Uterus (tissue), 4 donors: Measurements from ENCODE around the gene EIF4B. TPM values are rescaled to one million over a fixed set of nuclear protein-coding genes. Genes with fewer than 3 reads are reported as not detected.
A peak's percentile ranks its signal among the peaks of the same experiment; 100 is the strongest.

ENCODE experiments used
- DNase-seq, 2 donors: peaks; one replicate each; pipeline ENCODE4 v3.0.0-alpha.2; 2019 to 2020
- H3K27ac ChIP-seq, 2 donors: fragments of 200-600 bp; sonication (generic); 1 replicate in 1 of 2; 2 replicates in 1 of 2; pipeline ENCODE4 v1.5.1; 2016 to 2018
- H3K27me3 ChIP-seq, 2 donors: fragments of 200-600 bp; sonication (generic); one replicate each; pipeline ENCODE4 v1.5.1; 2018 to 2019; ENCODE audit warnings: control low read depth in 1 of 2
- H3K36me3 ChIP-seq, 2 donors: fragments of 200-600 bp; sonication (generic); one replicate each; pipeline ENCODE4 v1.5.1; 2019; ENCODE audit warnings: control low read depth in 1 of 2
- H3K4me1 ChIP-seq, 2 donors: fragments of 200-600 bp; sonication (generic); one replicate each; pipeline ENCODE4 v1.5.1; 2018 to 2019; ENCODE audit warnings: control low read depth in 1 of 2
- H3K4me3 ChIP-seq, 2 donors: fragments of 200-600 bp; sonication (generic); 1 replicate in 1 of 2; 2 replicates in 1 of 2; pipeline ENCODE4 v1.5.1; 2018 to 2019; ENCODE audit warnings: mild to moderate bottlenecking in 1 of 2
- H3K9me3 ChIP-seq, 2 donors: fragments of 200-600 bp; sonication (generic); one replicate each; pipeline ENCODE4 v1.5.1; 2019; ENCODE audit warnings: control low read depth in 1 of 2
- POLR2A ChIP-seq, 2 donors: fragments of 450-650 bp; IDR thresholded peaks; one replicate each; pipeline ENCODE4 v1.6.1; 2016; ENCODE audit warnings: antibody characterized with exemption in 2 of 2, mild to moderate bottlenecking in 1 of 2, moderate library complexity in 1 of 2
- intact Hi-C: fragments of 100-400 bp; cut with DNase I; formaldehyde crosslinking; loops from one replicate; pipeline ENCODE4 v1.15.1; 2023; ENCODE audit warnings: low total_unique reads
- total RNA-seq, 4 donors: library from RNA; depleted of rRNA in 3 of 4; stranded (reverse); fragments of >200 nt in 3 of 4; gene quantifications; one replicate each; pipeline versions ENCODE4 v1.1.0 to v1.2.4, GENCODE V29; 2014 to 2023
- TF ChIP-seq, protein P1 (sequence below), 4 experiments: fragments of 200-600 bp in 2 of 4; fragments of 450-650 bp in 2 of 4; sonication (generic) in 2 of 4; IDR thresholded peaks; one replicate each; pipeline ENCODE4 v1.5.1; 2016 to 2019; ENCODE audit warnings: antibody characterized with exemption in 4 of 4, mild to moderate bottlenecking in 2 of 4, moderate library complexity in 1 of 4
- donor health status: DM: yes; HTN: yes; CAD: no.

EIF4B gene
- total RNA-seq, 4 donors from 2014 or later = 388 to 1,076 (median 585) TPM

DNA sequence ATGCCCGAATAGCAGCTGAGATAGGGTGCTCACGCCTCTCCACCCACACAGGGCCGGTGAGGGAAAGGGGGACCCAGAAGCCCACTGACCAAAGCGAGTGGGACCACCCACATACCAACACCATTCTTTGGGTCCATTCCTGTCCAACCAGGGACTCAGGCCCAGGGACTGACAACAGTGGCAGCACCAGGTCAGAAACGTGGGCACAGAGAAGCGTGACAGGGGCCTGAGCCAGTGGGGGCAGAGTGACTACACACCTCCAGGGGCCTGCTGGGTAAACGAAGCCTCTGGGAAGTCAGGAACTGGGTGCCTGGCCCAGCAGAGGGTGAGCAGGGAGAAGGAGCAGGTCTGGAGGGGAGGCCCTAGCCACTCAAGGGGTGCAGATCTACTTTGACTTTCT is 59.2 kb downstream of the EIF4B start:
- Histone ChIP-seq H3K9me3 (no peaks in the 10 kb centered on the region), H3K4me3 (no peak overlapping the region), H3K36me3 (no peaks in the 10 kb centered on the region), H3K27me3 (no peaks in the 10 kb centered on the region), H3K4me1 (peaks cover 0 to 21% of the 10 kb centered on the region in 2 donors), H3K27ac (peak overlapping the region; percentile 82 to 86)
- no peak for TF ChIP-seq POLR2A (IDR thresholded peaks at IDR 0.05)
- TF ChIP-seq, protein P1, sequence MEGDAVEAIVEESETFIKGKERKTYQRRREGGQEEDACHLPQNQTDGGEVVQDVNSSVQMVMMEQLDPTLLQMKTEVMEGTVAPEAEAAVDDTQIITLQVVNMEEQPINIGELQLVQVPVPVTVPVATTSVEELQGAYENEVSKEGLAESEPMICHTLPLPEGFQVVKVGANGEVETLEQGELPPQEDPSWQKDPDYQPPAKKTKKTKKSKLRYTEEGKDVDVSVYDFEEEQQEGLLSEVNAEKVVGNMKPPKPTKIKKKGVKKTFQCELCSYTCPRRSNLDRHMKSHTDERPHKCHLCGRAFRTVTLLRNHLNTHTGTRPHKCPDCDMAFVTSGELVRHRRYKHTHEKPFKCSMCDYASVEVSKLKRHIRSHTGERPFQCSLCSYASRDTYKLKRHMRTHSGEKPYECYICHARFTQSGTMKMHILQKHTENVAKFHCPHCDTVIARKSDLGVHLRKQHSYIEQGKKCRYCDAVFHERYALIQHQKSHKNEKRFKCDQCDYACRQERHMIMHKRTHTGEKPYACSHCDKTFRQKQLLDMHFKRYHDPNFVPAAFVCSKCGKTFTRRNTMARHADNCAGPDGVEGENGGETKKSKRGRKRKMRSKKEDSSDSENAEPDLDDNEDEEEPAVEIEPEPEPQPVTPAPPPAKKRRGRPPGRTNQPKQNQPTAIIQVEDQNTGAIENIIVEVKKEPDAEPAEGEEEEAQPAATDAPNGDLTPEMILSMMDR (IDR thresholded peaks at IDR 0.05) = no peak
- intact Hi-C loops = loop anchor here (10.0 kb wide), 1 partner anchor 129 kb away; no protein-coding TSS in a partner anchor
- peak; percentile 28 to 36 for DNase-seq

DNA sequence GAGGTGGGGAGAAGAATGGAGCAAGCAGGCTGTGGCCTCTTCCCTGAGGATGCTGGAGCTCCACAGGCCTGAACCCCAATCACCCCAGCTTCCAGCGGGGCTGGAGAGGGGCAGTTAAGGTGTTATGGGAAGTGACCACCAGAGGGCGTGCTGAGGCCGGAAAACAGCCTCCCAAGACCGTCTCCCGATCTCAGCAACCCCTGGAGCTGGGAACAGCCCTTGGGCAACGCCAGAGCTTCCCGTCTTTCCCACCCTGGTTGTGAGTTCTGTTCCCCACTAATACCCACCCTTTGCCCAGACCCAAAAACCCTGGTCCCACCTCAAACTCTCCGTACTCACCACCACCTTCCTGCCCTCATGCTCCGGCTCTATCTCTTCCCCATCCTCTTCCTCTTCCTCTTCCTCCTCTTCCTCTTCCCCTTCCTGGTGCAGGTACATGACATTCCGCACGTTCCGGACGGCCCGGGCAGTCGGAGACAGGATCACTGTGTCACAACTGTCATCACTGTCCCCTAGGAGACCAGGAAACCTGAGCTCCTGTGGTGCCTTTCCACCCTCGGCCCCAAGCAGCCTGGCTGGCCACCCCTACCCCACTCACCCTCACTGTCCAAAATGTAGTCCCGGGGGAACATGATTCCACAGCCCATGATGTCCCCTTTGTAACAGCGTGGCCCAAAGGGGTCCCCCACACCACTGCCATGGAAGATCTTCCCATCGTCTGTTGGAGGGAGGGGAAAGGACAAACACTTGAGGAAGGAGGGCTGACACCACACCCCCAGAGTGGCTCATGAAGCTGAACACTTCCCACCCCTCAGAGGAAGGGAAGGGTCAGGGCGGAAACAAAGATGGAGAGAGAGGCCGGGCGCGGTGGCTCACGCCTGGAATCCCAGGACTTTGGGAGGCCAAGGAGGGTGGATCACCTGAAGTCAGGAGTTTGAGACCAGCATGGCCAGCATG is 60.0 kb downstream of the EIF4B start:
- peaks cover 0 to 19% of the 10 kb centered on the region in 2 donors for H3K4me1 ChIP-seq
- H3K36me3 ChIP-seq = no peaks in the 10 kb centered on the region
- TF ChIP-seq, protein P1 (IDR thresholded peaks at IDR 0.05) = peak; percentile 88 to 96 (median 92)
- peak in 1 of 2 donors; percentile 26 for TF ChIP-seq POLR2A (IDR thresholded peaks at IDR 0.05)
- H3K4me3 ChIP-seq = no peak overlapping the region
- peak; percentile 87 to 89 for DNase-seq
- no peaks in the 10 kb centered on the region for H3K27me3 ChIP-seq
- no peaks in the 10 kb centered on the region for H3K9me3 ChIP-seq
- peak overlapping the region; percentile 82 to 86 for H3K27ac ChIP-seq
- intact Hi-C loops = loop anchor here (2.0 to 10.0 kb wide), 2 partner anchors 33 to 129 kb away; no protein-coding TSS in a partner anchor

DNA sequence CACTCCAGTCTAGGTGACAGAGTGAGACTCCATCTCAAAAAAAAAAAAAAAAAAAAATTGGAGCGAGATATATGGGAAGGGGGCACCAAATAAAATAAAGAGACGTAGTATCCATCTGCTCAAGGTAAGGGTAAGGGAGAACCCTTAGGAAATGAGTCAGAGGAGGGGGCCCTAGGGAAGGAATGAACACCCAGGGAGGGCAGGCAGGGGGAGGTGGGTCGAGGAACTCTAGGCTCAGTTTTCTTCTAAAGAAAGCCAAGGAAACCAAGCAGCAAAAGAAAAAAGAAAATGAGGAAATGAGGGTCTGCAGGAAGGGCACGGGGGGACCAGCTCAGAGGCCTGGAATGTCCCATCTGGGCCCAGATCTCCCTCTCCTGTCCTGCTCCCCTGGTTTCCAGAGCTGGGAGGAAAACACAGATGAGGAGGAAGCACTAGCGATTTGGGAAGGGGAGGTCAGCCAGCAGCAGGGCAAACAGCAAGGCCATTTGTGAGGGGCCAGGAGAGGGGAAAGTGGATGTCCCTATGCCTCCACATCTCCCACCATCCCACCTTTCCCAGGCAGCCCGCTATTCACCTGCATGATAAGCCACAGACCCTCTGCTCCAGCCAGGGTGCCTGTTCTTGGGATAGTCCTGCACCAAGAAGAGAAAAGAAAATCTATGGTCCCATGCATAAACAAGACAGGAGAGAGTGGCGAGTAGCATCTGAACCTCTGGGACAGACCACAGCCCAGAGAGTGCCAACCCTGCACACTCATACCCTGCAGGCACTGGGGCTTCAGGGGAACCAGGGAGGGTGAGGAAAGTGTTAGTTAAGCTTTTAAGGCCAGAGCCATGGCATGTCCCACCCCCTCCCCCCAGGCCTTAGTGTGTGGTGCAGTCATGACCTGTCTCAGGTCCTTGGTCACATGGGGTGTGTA is 61.1 kb downstream of the EIF4B start:
- TF ChIP-seq POLR2A (IDR thresholded peaks at IDR 0.05) = no peak
- TF ChIP-seq, protein P1 (IDR thresholded peaks at IDR 0.05) = no peak
- intact Hi-C loops = loop anchor here (2.0 to 10.0 kb wide), 2 partner anchors 31 to 127 kb away; no protein-coding TSS in a partner anchor
- Histone ChIP-seq H3K27me3 (no peaks in the 10 kb centered on the region), H3K4me3 (no peak overlapping the region), H3K9me3 (no peaks in the 10 kb centered on the region), H3K27ac (peak overlapping the region; percentile 86 to 89), H3K4me1 (peaks cover 2 to 12% of the 10 kb centered on the region in 2 donors), H3K36me3 (no peaks in the 10 kb centered on the region)
- peak in 1 of 2 donors; percentile 14 for DNase-seq

DNA sequence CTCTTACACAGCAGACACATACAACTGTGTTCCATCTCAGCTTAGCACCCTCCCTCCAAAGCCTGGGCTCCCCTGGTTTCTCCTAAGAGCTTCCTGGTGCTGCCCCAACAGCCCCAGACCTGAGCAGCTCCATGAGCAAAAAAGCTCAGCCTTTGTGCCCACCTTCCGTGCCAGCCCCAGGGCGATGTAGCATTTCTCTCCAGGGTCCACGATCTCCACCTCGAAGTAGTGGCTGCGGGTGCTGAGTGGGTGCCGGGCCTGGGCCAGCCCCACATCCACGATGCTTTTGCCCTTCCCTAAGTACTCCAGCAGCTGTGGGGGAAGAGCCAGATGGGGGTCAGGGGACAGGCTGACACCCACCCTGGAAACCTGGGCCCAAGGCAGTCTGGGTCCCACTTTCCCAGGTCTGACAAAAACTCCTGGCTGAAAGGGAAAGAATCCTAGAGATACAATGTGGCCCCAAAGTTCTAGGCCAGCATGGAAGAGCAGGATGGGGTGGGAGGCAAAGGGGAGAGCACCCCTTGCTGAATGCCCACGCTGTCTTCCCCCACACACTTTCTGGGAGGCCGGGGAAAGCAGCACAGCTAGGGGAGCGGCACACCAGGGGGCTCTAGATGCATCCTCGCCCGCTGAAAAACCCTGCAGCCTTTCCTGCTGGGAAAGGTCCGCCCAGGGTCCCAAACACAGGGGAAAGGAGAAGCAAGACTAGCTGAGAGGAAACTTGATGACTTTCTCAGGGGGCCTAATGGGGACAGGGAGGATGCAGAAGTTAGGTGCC is 61.9 kb downstream of the EIF4B start:
- intact Hi-C loops = loop anchor here (2.0 to 10.0 kb wide), 2 partner anchors 31 to 127 kb away; no protein-coding TSS in a partner anchor
- Histone ChIP-seq H3K27ac (peak overlapping the region; percentile 86 to 89), H3K4me3 (no peak overlapping the region), H3K9me3 (no peaks in the 10 kb centered on the region), H3K4me1 (peaks cover 9 to 17% of the 10 kb centered on the region in 2 donors), H3K36me3 (no peaks in the 10 kb centered on the region), H3K27me3 (no peaks in the 10 kb centered on the region)
- DNase-seq = peak in 1 of 2 donors; percentile 19
- TF ChIP-seq, protein P1 (IDR thresholded peaks at IDR 0.05) = no peak
- no peak for TF ChIP-seq POLR2A (IDR thresholded peaks at IDR 0.05)
